IPS-20b (cell line): ENCODE measurements around the gene EEF2.
A peak's percentile ranks its signal among the peaks of the same experiment; 100 is the strongest.
"Not testable (repeated sequence)": the region's sequence is repeated elsewhere in the genome, so short reads cannot be mapped to it uniquely, and the experiment has no call there.

ENCODE experiments used
- H3K27ac ChIP-seq: one replicate; pipeline ENCODE4 v1.5.1; 2013; ENCODE audit warnings: low read length
- H3K27me3 ChIP-seq: 2 replicates; pipeline ENCODE4 v1.6.1; 2013; ENCODE audit warnings: mild to moderate bottlenecking, low read length, inconsistent platforms; ENCODE audit not compliant: insufficient read depth
- H3K36me3 ChIP-seq: 2 replicates; pipeline ENCODE4 v1.6.1; 2013; ENCODE audit warnings: low read depth, mild to moderate bottlenecking, inconsistent platforms, low read length, moderate library complexity; ENCODE audit not compliant: insufficient read depth
- H3K4me1 ChIP-seq: 2 replicates; pipeline ENCODE4 v1.6.1; 2013; ENCODE audit warnings: mild to moderate bottlenecking, control low read depth, inconsistent platforms, low read length, moderate library complexity; ENCODE audit not compliant: insufficient read depth
- H3K4me3 ChIP-seq: 2 replicates; pipeline ENCODE4 v1.5.1; 2013; ENCODE audit warnings: mild to moderate bottlenecking, low read length, inconsistent platforms
- H3K9ac ChIP-seq: 2 replicates; pipeline ENCODE4 v1.6.1; 2013; ENCODE audit warnings: low read depth, mild to moderate bottlenecking, inconsistent platforms, low read length, moderate library complexity
- H3K9me3 ChIP-seq: 2 replicates; pipeline ENCODE4 v1.6.1; 2013; ENCODE audit warnings: mild to moderate bottlenecking, low read depth, low read length, inconsistent platforms; ENCODE audit not compliant: insufficient read depth

The EEF2 gene

DNA sequence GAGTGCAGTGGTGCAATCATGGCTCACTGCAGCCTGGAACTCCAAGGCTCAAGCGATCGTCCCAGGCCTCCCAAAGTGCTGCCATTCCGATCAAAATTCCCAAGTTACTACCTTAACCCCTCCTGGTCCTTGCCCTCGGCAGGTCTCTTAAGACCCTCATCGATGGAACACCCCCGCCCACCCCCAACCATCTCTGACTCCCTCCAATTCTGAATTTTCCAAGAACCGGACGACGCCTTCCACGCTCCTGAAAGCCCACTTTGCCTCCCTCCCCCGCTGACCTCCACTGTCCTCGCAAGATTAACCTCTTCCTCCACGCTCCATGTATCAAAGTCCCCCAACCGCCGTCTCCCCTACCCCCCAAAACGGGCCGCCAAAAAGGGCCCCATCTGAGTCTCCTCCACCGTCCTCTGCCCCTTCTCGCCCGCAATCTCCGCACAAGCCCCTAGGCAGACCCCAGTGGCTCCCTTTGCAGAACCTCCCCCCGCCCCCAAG is 14.9 kb downstream of the EEF2 start:
- H3K9me3 ChIP-seq = no peaks in the 10 kb centered on the region
- H3K27ac ChIP-seq = peak overlapping the region; percentile 68
- H3K9ac ChIP-seq = peak overlapping the region; percentile 97
- no peaks in the 10 kb centered on the region for H3K27me3 ChIP-seq
- H3K36me3 ChIP-seq = peaks cover 46% of the 10 kb centered on the region
- H3K4me3 ChIP-seq = peak overlapping the region; percentile 94
- H3K4me1 ChIP-seq = peaks cover 12% of the 10 kb centered on the region; the same call in 1 of the 2 replicates

DNA sequence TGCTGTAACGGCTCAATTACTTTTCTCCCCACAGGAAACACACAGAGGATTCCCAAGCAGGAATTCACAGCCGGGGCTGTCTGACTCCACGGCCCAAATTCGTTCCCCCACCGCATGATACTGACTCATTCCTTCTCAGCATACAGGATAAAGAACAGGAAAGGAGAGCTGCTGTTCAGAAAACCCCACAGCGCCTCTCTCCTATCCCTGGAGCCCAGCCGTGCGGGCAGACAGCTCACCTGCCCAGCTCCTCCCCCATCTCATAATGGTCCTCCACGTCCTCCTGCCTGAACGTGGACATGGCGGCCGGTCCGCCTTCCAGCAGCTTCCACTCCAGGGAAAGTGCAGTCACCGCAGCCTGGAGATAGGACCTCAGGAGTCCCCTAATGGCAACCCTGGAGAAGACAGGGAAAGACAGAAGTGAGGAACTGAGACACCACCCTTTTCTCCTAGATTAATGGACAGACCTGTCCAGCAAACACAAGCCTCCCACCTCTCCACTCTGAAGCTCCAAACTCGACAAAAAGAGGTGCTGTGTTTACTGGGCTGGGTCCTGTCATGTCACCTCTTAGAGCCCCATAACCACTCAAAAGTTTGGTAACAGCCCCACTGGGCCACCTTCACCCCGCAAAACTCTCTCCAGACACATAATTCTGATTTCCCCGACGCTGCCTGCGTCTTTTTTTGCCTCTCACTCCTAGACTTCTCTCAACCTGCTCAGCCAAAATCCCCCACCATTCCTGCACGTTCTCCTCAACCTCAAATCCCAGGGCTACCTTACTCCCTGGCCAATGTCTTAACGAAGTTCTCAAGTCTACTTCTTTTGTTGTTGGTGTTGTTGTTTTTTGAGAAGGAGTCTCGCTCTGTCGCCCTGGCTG is 15.6 kb downstream of the EEF2 start:
- peak overlapping the region; percentile 94 for H3K4me3 ChIP-seq
- peaks cover 48% of the 10 kb centered on the region for H3K36me3 ChIP-seq
- peak overlapping the region; percentile 97 for H3K9ac ChIP-seq
- H3K9me3 ChIP-seq = no peaks in the 10 kb centered on the region
- peaks cover 12% of the 10 kb centered on the region; the same call in 1 of the 2 replicates for H3K4me1 ChIP-seq
- peak overlapping the region; percentile 68 for H3K27ac ChIP-seq
- H3K27me3 ChIP-seq = no peaks in the 10 kb centered on the region

DNA sequence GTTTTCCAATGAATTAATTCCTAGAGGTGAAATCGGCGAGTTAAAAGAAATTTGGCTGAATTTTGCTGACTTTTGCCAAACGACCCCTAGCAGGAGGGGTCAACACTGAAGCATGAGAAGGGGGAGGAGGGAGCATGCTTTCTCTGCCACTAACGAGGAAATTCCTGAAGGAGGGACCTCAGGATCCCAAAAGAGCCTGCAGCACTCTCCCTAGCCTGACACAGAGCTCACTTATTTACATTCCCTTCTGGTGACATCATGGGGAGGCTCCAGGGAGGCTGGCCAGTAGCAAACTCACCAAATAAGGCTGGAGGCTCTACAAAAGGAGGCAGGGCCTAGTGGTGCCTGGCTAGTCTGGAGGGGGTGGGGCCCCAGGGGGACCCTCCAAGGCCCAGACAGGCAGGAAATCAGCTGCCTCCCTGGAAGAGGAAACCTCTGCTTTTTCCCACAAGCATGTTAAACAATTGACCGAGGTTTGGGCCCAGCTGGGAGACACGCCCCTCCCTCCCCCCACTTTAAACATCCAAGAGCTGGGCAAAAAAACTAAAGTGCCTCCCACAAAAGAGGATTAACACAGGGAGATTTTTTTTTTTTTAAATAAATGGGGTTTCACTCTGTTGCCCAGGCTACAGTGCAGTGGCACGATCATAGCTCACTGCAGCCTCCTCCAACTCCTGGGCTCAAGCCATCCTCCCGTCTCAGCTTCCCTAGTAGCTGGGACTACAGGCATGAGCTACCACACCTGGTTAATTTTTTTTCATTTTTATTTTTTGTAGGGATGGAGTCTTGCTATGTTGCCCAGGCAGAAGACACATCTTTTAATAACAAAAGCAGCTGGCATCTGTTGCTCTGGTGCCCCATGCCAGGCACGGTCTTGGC is 16.5 kb downstream of the EEF2 start:
- H3K27ac ChIP-seq = peak overlapping the region; percentile 81
- peak overlapping the region; percentile 94; the same call in 1 of the 2 replicates for H3K4me3 ChIP-seq
- no peaks in the 10 kb centered on the region for H3K27me3 ChIP-seq
- peak overlapping the region; percentile 97; the same call in 1 of the 2 replicates for H3K9ac ChIP-seq
- H3K36me3 ChIP-seq = peaks cover 56% of the 10 kb centered on the region
- no peaks in the 10 kb centered on the region for H3K9me3 ChIP-seq
- H3K4me1 ChIP-seq = peaks cover 12% of the 10 kb centered on the region; the same call in 1 of the 2 replicates

DNA sequence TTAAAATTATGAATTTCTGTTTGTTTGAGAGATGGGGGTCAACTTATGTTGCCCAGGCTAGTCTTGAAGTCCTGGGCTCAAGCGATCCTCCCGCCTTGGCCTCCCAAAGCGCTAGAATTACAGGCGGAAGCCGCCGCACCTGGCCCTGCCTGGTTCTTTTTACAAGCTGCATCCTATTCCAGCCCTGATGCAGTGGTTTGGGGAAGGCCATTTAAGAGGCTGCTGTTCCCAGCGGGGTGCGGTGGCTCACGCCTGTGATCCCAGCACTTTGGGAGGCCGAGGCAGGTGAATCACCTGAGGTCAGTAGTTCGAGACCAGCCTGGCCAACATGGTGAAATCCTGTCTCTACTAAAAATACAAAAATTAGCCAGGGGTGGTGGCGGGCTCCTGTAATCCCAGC is 17.3 kb downstream of the EEF2 start:
- H3K4me3 ChIP-seq = peak overlapping the region; percentile 17; the same call in 1 of the 2 replicates
- not testable (repeated sequence) for H3K9me3 ChIP-seq

DNA sequence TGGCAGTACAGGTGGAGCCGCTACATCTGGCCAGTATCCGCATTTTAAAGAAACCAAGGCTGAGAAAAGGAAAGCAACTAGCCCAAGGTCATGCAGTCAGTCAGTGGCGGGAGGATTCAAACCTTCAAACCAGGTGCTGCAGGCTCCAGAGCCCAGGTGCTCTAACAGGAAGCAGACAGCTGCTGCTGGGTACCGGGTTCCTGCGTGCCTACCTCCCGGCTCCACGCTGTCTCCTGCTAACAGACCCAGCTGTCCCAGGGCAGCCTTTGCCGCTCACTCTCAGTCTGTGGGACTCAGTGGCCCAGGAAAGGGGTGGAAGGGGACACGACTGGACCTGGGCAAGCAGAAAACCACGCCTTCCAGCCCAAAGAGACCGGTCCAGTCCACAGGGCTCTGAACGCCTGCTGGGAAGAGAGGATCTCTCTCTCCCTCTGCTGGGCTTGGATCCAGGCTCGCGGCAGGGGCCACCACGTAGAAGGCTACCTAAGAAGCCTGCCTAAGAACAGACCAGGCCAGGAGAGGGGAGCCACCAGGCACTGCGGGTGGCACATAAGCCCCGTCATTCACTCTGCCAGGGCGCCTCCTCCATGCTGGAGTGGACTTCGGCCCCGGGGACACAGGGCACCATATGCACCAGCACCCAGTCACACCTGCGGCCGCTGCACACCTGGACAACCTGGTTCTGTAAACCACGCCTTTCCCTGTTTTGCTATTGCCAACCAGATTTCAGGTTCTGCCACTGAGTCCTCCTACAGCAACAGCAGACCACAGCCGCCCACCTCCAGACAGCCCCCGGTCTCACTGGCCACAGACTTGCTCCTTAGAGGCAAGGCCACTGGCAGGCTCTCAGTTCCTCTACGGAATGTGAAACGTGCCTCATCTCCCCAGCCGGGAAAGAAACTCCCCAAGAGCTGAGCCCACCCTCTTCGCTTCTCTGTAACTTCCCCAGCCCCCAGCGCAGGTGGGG is 18.9 kb downstream of the EEF2 start:
- Histone ChIP-seq H3K36me3 (peaks cover 77% of the 10 kb centered on the region), H3K27ac (no peak overlapping the region), H3K9me3 (no peaks in the 10 kb centered on the region), H3K4me3 (no peak overlapping the region), H3K9ac (no peak overlapping the region), H3K4me1 (peaks cover 12% of the 10 kb centered on the region; the same call in 1 of the 2 replicates), H3K27me3 (no peaks in the 10 kb centered on the region)

More for the DNA sequence above, 17.3 kb downstream of the EEF2 start:
- peaks cover 64% of the 10 kb centered on the region for H3K36me3 ChIP-seq
- peak overlapping the region; percentile 76; the same call in 1 of the 2 replicates for H3K9ac ChIP-seq
- peaks cover 12% of the 10 kb centered on the region; the same call in 1 of the 2 replicates for H3K4me1 ChIP-seq
- not testable (repeated sequence) for H3K27me3 ChIP-seq
- peak overlapping the region; percentile 81 for H3K27ac ChIP-seq

DNA sequence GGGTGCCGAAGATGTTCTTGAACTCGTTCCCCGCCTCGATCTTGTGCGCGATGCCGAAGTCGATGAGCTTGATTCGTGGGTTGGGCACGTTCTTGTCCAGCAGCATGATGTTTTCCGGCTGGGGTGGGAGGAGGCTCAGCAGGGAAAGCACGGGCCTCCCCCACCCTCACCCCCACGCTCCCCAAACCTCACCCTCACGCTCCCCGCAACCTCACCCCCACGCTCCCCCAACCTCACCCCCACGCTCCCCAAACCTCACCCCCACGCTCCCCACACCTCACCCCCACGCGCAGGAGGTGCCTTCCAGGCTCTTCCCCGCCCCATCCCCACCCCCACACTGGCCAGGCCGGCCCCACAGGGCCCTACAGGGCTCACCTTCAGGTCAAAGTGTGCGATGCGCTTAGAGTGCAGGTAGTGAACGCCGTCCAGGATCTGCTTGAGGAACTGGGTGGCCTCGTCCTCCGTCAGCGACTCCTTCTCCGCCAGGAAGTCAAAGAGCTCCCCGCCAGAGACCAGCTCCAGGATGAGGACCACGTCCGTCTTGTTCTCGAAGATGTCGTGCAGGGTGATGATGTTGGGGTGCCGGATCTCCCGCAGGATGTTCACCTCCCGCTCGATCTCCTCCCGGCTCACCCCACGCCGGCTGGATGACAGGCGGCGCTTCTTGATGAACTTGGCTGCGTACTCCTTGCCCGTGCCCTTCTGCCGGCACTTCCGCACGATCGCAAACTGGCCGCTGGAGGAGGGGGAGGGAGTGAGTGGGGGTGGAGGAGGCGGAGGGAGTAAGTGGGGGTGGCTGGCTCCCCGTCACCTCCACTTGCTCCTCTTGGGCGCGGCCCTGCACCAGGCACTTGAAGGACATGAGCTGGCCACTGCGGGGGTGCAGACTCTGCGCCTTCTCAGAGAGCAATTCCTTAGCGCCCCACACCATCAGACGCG is 20.7 kb downstream of the EEF2 start:
- Histone ChIP-seq H3K4me1 (peaks cover 12% of the 10 kb centered on the region; the same call in 1 of the 2 replicates), H3K27me3 (no peaks in the 10 kb centered on the region), H3K9me3 (no peaks in the 10 kb centered on the region), H3K9ac (no peak overlapping the region), H3K27ac (no peak overlapping the region), H3K4me3 (no peak overlapping the region), H3K36me3 (peaks cover 93% of the 10 kb centered on the region)

DNA sequence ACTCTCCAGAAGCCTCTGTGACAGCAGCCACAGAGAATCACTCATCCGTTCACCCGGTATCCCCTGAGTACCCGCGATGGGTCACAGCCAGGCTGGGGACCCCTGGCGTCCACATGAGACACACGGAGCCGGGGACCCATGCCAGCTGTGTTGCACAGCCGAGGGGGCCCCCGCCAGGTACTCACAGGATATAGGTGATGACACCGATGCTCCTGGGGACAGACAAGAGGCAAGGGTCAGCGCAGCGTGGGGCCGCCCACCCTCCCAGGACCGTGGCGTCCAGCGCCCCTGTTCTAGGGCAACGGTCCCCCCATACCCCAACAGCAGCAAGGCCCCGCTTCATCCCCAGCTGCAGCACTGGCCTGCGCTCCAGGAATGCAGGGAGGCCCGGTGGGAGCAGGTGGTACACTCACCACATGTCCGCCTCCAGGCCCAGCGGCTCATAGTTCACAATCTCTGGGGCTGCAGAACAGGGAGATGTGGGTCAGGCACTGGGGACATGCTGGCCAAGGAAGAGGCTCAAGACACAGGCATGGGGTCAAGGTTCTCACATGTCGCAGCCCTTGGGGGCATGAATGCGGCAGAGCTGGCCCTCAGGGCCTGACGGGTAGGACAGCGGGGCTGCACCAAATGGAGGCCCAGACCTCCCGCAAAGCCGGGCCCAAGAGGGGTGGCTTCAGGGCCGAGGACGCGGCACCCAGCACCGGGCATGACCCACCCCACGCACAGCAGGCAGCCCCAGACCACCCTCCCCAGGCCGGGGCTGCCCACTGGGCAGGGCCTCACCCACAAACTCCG is 21.6 kb downstream of the EEF2 start:
- Histone ChIP-seq H3K36me3 (peaks cover 96% of the 10 kb centered on the region), H3K27ac (no peak overlapping the region), H3K27me3 (no peaks in the 10 kb centered on the region), H3K9ac (no peak overlapping the region), H3K4me1 (peaks cover 7% of the 10 kb centered on the region; the same call in 1 of the 2 replicates), H3K9me3 (no peaks in the 10 kb centered on the region), H3K4me3 (no peak overlapping the region)

DNA sequence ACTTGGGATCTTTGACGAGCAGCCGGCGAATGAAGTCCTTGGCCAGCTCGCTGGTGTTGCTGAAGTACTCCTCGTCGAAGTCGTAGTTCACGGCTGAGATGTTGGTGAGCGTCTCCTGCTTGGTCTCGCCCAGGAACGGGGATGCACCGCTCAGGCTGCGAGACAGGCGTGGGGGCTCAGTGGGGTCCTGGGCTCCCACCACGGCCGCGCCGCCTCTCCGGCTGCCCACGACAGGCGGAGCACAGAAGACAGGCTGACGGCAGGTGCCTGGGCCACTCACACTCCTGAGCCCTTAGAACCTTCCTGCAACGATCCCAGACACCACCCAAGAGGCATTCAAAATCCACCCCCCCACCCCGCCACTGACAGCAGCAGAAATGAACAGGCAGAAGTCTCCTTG is 24.3 kb downstream of the EEF2 start:
- H3K9ac ChIP-seq = no peak overlapping the region
- H3K36me3 ChIP-seq = peaks cover 90% of the 10 kb centered on the region
- H3K4me1 ChIP-seq = no peaks in the 10 kb centered on the region
- H3K4me3 ChIP-seq = no peak overlapping the region
- H3K9me3 ChIP-seq = no peaks in the 10 kb centered on the region
- no peak overlapping the region for H3K27ac ChIP-seq
- no peaks in the 10 kb centered on the region for H3K27me3 ChIP-seq

DNA sequence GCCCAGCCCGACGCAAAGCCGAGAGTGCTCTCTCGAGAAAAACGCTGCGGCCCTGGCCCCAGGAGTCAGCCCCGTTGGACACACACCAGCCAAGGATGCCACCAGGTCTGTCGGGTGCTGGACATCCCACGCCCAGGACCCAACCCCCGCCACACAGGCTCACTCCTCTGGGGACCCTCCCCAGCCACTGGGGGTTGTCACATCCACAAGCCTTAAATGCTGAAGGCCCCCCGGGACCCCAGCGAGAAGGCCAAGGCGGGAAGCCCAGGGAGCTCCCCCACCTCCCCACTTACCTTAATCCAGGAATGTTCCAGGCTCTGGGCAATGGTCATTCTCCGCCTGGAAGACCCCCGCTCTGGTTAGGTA is 25.5 kb downstream of the EEF2 start:
- peaks cover 77% of the 10 kb centered on the region for H3K36me3 ChIP-seq
- H3K4me1 ChIP-seq = no peaks in the 10 kb centered on the region
- no peak overlapping the region for H3K27ac ChIP-seq
- no peak overlapping the region for H3K9ac ChIP-seq
- no peak overlapping the region for H3K4me3 ChIP-seq
- no peaks in the 10 kb centered on the region for H3K9me3 ChIP-seq
- no peaks in the 10 kb centered on the region for H3K27me3 ChIP-seq
